Pons (tissue), 1 donor: Measurements from ENCODE around the gene CRACR2A.

Experiments used
- DNase-seq: peaks from one replicate; pipeline ENCODE4 v3.0.0-alpha.2; 2016; ENCODE audit warnings: low spot score

Gene CRACR2A

DNA sequence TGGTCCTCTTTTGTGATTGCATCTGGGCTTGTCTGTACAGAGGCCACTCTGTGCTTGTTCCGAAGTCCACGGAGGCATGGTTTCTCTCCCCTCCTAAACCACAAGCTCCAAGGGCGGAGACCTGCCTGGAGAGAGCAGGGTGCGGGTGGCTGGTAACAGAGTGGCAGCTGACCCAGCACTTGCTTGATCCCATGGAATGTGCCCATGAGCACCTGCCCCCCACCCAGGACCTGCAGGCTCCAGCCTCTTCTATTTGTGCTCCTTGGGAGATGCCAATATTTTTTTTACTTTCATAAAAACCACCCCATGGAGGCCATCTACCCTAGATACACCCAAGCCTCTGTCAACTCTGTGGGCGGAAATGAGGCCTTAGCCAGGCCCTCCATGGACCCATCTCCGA lies 157.2 kb downstream of the CRACR2A start:
- DNase-seq = no peak

DNA sequence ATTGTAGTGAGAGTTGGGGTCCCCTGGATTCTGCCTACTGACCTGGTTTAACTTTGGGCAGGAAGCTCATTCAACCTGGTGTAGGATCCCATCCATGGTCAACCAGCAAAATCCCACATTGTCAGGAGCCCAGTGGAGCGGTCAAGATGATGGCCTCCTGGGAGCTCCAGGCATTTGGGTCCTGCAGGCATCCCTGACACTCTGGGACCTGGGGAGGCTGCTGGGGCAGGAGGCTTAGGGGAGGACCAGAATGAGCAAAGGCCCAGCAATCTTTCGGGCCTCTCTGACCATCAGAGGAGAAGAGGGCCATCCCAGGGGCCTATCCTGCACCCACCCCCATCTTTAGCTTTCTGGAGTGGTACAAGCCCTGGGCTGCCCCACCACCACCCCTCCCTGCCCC lies 157.9 kb downstream of the CRACR2A start:
- no peak for DNase-seq

- no peak for DNase-seq
Measured at GRCh38 chr12:3593906-3594483, 158.9 kb downstream of the CRACR2A start.

GRCh38 chr12:3592856-3593625 lies 159.9 kb downstream of the CRACR2A start:
- no peak for DNase-seq

- no peak for DNase-seq
Measured at GRCh38 chr12:3589745-3590144, 163.2 kb downstream of the CRACR2A start.

- DNase-seq = no peak
Measured at GRCh38 chr12:3587402-3588013, 165.4 kb downstream of the CRACR2A start.

DNA sequence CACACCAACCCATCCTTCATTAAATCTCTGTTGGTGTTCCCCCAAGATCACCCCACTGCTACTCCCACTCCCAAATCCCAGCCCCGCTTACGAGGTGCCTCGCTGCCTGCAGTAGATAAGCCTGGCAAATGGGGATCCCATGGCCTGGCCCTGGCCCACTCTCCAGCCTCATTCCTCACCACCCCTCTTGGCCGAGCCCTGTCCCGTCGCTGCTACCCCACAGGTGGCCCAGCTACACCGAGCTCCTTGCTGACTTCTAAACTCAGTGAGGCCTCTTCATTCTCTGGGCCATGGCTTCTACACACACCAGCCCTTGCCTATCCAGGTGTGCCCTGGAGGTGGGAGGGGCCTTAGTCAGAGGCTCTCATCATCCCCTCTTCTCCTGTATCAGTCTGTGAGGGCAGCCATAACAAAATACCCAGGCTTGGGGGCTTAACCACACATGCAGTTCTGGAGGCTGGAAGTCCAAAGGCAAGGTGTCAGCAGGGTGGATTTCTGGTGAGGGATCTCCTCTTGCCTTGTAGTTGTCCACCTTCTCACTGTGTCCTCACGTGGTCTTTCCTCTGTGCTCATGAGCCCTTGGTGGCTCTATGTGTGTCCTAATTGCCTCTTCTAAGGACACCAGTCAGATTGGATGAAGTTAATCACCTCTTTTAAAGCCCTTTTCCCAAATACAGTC lies 169.1 kb downstream of the CRACR2A start:
- no peak for DNase-seq

- DNase-seq = no peak
Measured at GRCh38 chr12:3580094-3580749, 172.7 kb downstream of the CRACR2A start.

DNA sequence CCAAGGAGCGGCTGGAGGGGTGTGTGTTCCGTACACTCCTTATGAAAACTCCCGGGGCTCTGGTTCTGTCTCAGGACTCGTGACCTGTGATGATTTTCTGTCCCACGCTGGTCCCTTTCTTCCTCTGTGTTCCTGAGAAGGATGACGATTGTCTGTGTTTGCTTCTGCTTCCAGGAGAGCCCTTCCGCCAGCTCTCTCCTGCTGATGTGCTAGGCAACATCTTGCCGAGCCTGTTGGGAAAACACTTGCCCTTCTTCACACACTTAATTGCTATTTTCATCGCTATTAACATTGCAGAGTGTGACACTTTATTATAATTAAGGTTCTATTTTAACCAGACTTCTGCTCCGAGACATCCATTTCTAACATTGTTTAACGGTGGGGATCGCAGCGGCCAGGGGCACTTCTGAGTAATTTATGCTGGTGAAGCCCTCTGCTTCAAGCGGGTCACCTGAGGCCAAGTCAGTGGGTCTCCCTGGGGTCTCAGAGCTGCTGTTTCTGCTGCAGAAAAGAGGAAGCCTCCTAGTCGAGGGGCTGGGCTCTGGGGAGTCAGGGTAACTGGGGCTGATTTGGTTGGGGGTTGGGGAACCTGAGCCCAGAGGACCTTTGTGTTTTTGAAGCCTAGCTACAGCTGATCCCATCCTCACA lies 173.3 kb downstream of the CRACR2A start:
- DNase-seq = no peak

DNA sequence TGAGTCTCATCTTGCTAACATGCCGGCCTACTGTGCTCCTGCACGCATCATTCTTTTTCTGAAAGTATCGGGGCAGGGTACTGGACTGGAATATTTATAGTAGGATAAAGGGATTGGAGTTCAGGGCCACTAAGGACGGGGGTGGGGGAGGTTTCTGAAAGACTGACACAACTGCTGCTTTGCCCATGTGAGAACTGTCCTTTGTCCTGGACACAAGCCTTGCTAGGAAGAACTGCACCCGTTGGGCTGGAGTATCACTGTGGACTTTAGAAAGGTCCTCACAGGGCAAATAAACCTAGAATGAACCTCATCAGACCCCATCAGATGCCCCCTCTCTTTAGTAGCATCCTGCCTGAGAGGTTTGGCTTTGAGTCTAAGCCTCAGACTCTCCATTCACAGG lies 174.4 kb downstream of the CRACR2A start:
- DNase-seq = no peak

- DNase-seq = no peak
Measured at GRCh38 chr12:3576891-3577290, 176.0 kb downstream of the CRACR2A start.

DNA sequence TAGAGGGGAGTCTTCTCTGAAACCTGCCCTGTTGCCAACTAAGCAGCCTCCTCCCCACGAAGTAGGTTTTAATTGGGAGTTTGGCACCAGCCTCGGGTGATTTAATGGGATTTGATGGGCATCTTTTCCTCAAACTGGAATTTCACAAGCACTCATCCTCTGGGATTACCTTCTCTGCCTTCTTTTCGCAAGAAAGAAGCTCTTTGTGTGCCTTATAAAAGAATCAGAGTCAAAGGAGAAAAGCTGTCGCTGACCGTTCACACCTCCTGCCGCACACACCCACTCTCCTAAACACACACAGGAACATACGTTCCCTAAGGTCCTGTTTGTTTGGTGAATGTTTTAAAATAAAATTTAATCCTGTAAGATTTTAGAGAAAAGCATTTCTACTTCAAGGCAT lies 177.9 kb downstream of the CRACR2A start:
- DNase-seq = no peak

GRCh38 chr12:3572560-3572959 lies 180.3 kb downstream of the CRACR2A start:
- DNase-seq = no peak

GRCh38 chr12:3571724-3572123 lies 181.2 kb downstream of the CRACR2A start:
- DNase-seq = no peak

- no peak for DNase-seq
Measured at GRCh38 chr12:3571323-3571722, 181.6 kb downstream of the CRACR2A start.

DNA sequence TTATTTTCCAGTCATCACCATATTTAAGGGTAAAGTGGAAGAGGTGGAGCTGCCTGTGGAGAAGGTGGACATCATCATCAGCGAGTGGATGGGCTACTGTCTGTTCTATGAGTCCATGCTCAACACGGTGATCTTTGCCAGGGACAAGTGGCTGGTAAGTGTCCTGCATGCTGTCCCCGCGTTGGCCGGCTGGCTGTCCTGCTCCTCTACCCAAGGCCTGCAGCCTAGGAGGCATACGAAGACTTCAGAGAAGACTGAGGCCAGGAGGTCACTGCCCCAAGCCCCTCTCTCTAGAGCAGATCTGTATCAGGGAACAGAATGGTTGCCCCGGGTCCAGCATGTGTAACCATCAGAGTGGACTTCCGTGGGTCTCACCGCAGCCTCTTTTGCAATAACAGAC lies 184.2 kb downstream of the CRACR2A start:
- no peak for DNase-seq

DNA sequence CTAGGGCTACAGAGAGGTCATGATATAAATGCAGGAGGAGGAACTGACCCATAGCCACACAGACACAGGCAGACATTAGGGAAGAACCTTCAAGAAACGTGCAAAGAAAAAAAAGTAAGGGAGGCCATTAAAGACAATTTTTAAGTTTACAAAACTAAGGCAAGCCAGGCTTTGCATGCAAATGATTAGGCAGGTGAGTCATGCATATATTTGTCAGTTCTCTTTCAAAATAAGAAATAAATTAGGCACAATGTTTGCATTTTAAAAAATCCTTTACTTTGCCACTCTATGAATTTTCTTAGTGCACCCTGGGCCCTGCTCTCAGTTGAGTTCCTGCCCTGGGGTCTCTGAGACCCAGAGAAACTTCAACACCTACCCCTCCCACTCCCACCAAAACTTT lies 186.9 kb downstream of the CRACR2A start:
- no peak for DNase-seq
